AG04450 (cell line): ENCODE results near the gene CAB39L. TPM values are rescaled to one million over a fixed set of nuclear protein-coding genes. Genes with fewer than 3 reads are reported as not detected.
"Not testable (repeated sequence)": the region's sequence is repeated elsewhere in the genome, so short reads cannot be mapped to it uniquely, and the experiment has no call there.

ENCODE experiments used
- CTCF ChIA-PET: fragments of 300-600, 350-600 bp; formaldehyde crosslinking; extraction: SDS; loops from one replicate; lab custom pipeline; 2022; ENCODE audit warnings: antibody characterized with exemption, inconsistent platforms; lab: Charles Lee
- POLR2A ChIA-PET: fragments of 350-600 bp; formaldehyde crosslinking; extraction: SDS; loops from one replicate; lab custom pipeline; 2021; ENCODE audit warnings: antibody characterized with exemption, inconsistent platforms; lab: Yijun Ruan, JAX
- DNase-seq: peaks from one replicate; pipeline ENCODE4 v3.0.0-alpha.2; 2011; ENCODE audit warnings: low read depth, low spot score
- H3K27ac ChIP-seq: one replicate; pipeline ENCODE4 v1.5.1; 2012; ENCODE audit warnings: low read depth, low read length, control low read depth
- H3K27me3 ChIP-seq: one replicate; pipeline ENCODE4 v1.6.0; 2012; ENCODE audit warnings: low read length; ENCODE audit not compliant: control insufficient read depth, insufficient read depth
- H3K4me3 ChIP-seq: 2 replicates; pipeline ENCODE4 v1.5.1; 2011; ENCODE audit warnings: mild to moderate bottlenecking, low read depth, low read length, control low read depth
- H3K9me3 ChIP-seq: 2 replicates; pipeline ENCODE4 v1.5.1; 2012; ENCODE audit warnings: low read length; ENCODE audit not compliant: control insufficient read depth, insufficient read depth
- polyA plus RNA-seq: library from polyadenylated mRNA; depleted of rRNA; stranded (reverse); fragments of >200 nt; gene quantifications from 2 replicates; pipeline ENCODE4 v1.2.3, GENCODE V29; 2011
- TF ChIP-seq, protein P1 (sequence below): IDR thresholded peaks from 2 replicates; pipeline ENCODE4 v1.5.1; 2011; ENCODE audit warnings: low read depth, low read length, control low read depth, inconsistent platforms

Gene CAB39L
- polyA plus RNA-seq, 1 experiment = 26.3 TPM

GRCh38 chr13:49340161-49340560, 103.7 kb downstream of the CAB39L start:
- Histone ChIP-seq H3K27me3 (no peaks in the 10 kb centered on the region), H3K9me3 (no peaks in the 10 kb centered on the region), H3K27ac (no peak overlapping the region), H3K4me3 (no peak overlapping the region)
- ChIA-PET CTCF (no interaction called here), POLR2A (no interaction called here)
- TF ChIP-seq, protein P1, sequence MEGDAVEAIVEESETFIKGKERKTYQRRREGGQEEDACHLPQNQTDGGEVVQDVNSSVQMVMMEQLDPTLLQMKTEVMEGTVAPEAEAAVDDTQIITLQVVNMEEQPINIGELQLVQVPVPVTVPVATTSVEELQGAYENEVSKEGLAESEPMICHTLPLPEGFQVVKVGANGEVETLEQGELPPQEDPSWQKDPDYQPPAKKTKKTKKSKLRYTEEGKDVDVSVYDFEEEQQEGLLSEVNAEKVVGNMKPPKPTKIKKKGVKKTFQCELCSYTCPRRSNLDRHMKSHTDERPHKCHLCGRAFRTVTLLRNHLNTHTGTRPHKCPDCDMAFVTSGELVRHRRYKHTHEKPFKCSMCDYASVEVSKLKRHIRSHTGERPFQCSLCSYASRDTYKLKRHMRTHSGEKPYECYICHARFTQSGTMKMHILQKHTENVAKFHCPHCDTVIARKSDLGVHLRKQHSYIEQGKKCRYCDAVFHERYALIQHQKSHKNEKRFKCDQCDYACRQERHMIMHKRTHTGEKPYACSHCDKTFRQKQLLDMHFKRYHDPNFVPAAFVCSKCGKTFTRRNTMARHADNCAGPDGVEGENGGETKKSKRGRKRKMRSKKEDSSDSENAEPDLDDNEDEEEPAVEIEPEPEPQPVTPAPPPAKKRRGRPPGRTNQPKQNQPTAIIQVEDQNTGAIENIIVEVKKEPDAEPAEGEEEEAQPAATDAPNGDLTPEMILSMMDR = no peak
- DNase-seq = no peak

GRCh38 chr13:49336655-49337054, 107.2 kb downstream of the CAB39L start:
- ChIA-PET POLR2A (no interaction called here), CTCF (no interaction called here)
- TF ChIP-seq, protein P1 = no peak

DNA sequence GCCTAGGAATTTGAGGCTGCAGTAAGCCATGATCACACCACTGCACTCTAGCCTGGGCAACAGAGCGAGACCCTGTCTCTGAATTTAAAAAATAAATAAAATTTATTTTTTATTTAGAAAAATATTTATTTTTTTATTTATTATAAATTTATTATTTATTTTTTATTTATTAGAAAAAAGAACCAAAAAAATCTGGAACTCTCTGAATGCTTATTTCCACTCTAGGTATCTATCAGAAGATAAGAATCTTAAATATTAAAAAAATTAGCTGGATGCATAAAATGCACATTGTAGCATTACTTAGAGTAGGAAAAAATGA, 113.4 kb downstream of the CAB39L start:
- Histone ChIP-seq H3K27me3 (no peaks in the 10 kb centered on the region), H3K27ac (no peak overlapping the region), H3K4me3 (no peak overlapping the region), H3K9me3 (no peaks in the 10 kb centered on the region)
- ChIA-PET CTCF (interaction anchor here (1.4 kb wide), 1 partner anchor 12 kb away, joined by 3 read pairs; no protein-coding TSS in a partner anchor), POLR2A (no interaction called here)
- TF ChIP-seq, protein P1 = no peak
- DNase-seq = no peak

More at GRCh38 chr13:49336655-49337054, 107.2 kb downstream of the CAB39L start:
- Histone ChIP-seq H3K27me3 (no peaks in the 10 kb centered on the region), H3K4me3 (no peak overlapping the region), H3K27ac (no peak overlapping the region), H3K9me3 (no peaks in the 10 kb centered on the region)
- DNase-seq = no peak

GRCh38 chr13:49329831-49330545, 113.9 kb downstream of the CAB39L start:
- H3K9me3 ChIP-seq = no peaks in the 10 kb centered on the region
- H3K27ac ChIP-seq = no peak overlapping the region
- TF ChIP-seq, protein P1 = no peak
- ChIA-PET CTCF (interaction anchor here (1.4 kb wide), 1 partner anchor 13 kb away, joined by 3 read pairs; no protein-coding TSS in a partner anchor), POLR2A (no interaction called here)
- H3K27me3 ChIP-seq = no peaks in the 10 kb centered on the region
- no peak for DNase-seq
- no peak overlapping the region for H3K4me3 ChIP-seq

DNA sequence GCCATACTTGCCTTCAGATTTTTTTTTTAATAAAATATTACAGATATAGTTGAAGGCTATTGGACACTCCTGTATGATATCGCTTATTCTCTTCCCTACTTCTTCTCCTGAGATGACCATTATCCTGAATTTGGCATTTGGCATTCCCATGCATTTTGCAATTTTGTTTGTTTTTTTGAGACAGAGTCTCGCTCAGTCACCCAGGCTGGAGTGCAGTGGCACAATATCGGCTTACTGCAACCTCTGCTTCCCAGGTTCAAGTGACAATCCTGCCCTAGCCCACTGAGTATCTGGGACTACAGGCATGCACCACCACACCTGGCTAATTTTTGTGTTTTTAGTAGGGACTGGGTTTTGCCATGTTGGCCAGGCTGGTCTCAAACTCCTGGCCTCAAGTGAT, 116.7 kb downstream of the CAB39L start:
- DNase-seq, CTCF ChIA-PET, H3K9me3 ChIP-seq, H3K27ac ChIP-seq, H3K4me3 ChIP-seq, H3K27me3 ChIP-seq, POLR2A ChIA-PET: not testable (repeated sequence)
